Frontal cortex (tissue), 4 donors: ENCODE measurements around the gene ITGB7. TPM values are rescaled to one million over a fixed set of nuclear protein-coding genes. Genes with fewer than 3 reads are reported as not detected.

Experiments
- DNase-seq, 2 donors: peaks; one replicate each; pipeline ENCODE4 v3.0.0; 2012; ENCODE audit warnings: low spot score in 2 of 2
- FAIRE-seq: peaks from 2 replicates; lab custom pipeline; 2012; peaks lifted over from hg19 to GRCh38; lab: Jason Lieb, UNC
- total RNA-seq: library from RNA; depleted of rRNA; stranded (reverse); fragments of >200 nt; gene quantifications from one replicate; pipeline ENCODE4 v1.2.3, GENCODE V29; 2014
- donor health status: control.
- donor health status: control.
- donor health status: control.

Gene ITGB7
- total RNA-seq, 1 donor from 2014 or later, result not detected

GRCh38 chr12:53200458-53201176 lies 6.4 kb downstream of the ITGB7 start:
- FAIRE-seq, result no peak
- DNase-seq, result no peak

GRCh38 chr12:53200107-53200457 lies 7.0 kb downstream of the ITGB7 start:
- FAIRE-seq, result no peak

GRCh38 chr12:53199700-53200099 lies 7.4 kb downstream of the ITGB7 start:
- FAIRE-seq, result no peak

More at GRCh38 chr12:53200107-53200457, 7.0 kb downstream of the ITGB7 start:
- DNase-seq, result no peak

GRCh38 chr12:53198486-53199110 lies 8.5 kb downstream of the ITGB7 start:
- DNase-seq, result no peak
- FAIRE-seq, result no peak

More at GRCh38 chr12:53199700-53200099, 7.4 kb downstream of the ITGB7 start:
- no peak for DNase-seq

GRCh38 chr12:53197011-53197640 lies 9.9 kb downstream of the ITGB7 start:
- no peak for FAIRE-seq
- DNase-seq, result no peak

- no peak for DNase-seq
- FAIRE-seq, result no peak
These were observed 10.6 kb downstream of the ITGB7 start for GRCh38 chr12:53196486-53196885.

GRCh38 chr12:53195516-53196420 lies 11.3 kb downstream of the ITGB7 start:
- FAIRE-seq (no peak), DNase-seq (no peak)

GRCh38 chr12:53194973-53195372 lies 12.1 kb downstream of the ITGB7 start:
- FAIRE-seq, result no peak
- no peak for DNase-seq

- DNase-seq (no peak), FAIRE-seq (no peak)
These were observed 12.9 kb downstream of the ITGB7 start for GRCh38 chr12:53193985-53194716.

- FAIRE-seq, result no peak
- DNase-seq, result no peak
These were observed 14.0 kb downstream of the ITGB7 start for GRCh38 chr12:53193040-53193439.

- no peak for DNase-seq
- no peak for FAIRE-seq
These were observed 14.5 kb downstream of the ITGB7 start for GRCh38 chr12:53192531-53193021.

GRCh38 chr12:53191885-53192530 lies 15.0 kb downstream of the ITGB7 start:
- DNase-seq (no peak), FAIRE-seq (no peak)

- FAIRE-seq (no peak), DNase-seq (no peak)
These were observed 15.8 kb downstream of the ITGB7 start for GRCh38 chr12:53191096-53191884.

GRCh38 chr12:53190108-53190729 lies 16.8 kb downstream of the ITGB7 start:
- DNase-seq (peak in 1 of 2 donors; percentile 67), FAIRE-seq (no peak)

GRCh38 chr12:53187145-53187899 lies 19.7 kb downstream of the ITGB7 start:
- FAIRE-seq, result no peak
- no peak for DNase-seq

GRCh38 chr12:53186745-53187144 lies 20.3 kb downstream of the ITGB7 start:
- DNase-seq (no peak), FAIRE-seq (no peak)

- no peak for DNase-seq
- FAIRE-seq, result no peak
These were observed 21.4 kb downstream of the ITGB7 start for GRCh38 chr12:53185582-53186153.
